CD4-positive, alpha-beta memory T cell (primary cell): ENCODE data around the gene EPHB1. TPM values are rescaled to one million over a fixed set of nuclear protein-coding genes. Genes with fewer than 3 reads are reported as not detected.

Experiments
- CTCF ChIA-PET: fragments of 350-600 bp; sonication (Branson Sonifier 250); formaldehyde crosslinking; loops from one replicate; lab custom pipeline; 2021; ENCODE audit warnings: inconsistent platforms; ENCODE audit not compliant: partially characterized antibody; lab: Charles Lee
- POLR2A ChIA-PET: fragments of 350-600 bp; sonication (Branson Sonifier 250); formaldehyde crosslinking; loops from one replicate; lab custom pipeline; 2021; ENCODE audit not compliant: partially characterized antibody; lab: Charles Lee
- DNase-seq, 5 donors: peaks; one replicate each; pipeline versions ENCODE4 v3.0.0 to v3.0.0-alpha.2; 2020 to 2022; ENCODE audit warnings: mixed read lengths in 1 of 5
- H3K27ac ChIP-seq: one replicate; pipeline ENCODE4 v1.7.0; 2013; ENCODE audit warnings: low read depth, low read length
- H3K27me3 ChIP-seq: 2 replicates; pipeline ENCODE4 v1.7.0; 2013; ENCODE audit warnings: mild to moderate bottlenecking, low read length, moderate library complexity; ENCODE audit not compliant: insufficient read depth
- H3K36me3 ChIP-seq: 2 replicates; pipeline ENCODE4 v1.7.0; 2013; ENCODE audit warnings: mild to moderate bottlenecking, low read length, moderate library complexity; ENCODE audit not compliant: insufficient read depth
- H3K4me1 ChIP-seq: 2 replicates; pipeline ENCODE4 v1.7.0; 2013; ENCODE audit warnings: mild to moderate bottlenecking, low read length, moderate library complexity; ENCODE audit not compliant: insufficient read depth
- H3K4me3 ChIP-seq, 2 donors: one replicate each; pipeline ENCODE4 v1.7.0; 2013; ENCODE audit warnings: low read length in 2 of 2, mild to moderate bottlenecking in 1 of 2
- H3K9me3 ChIP-seq, 2 donors: one replicate each; pipeline ENCODE4 v1.7.0; 2013; ENCODE audit warnings: low read length in 2 of 2, control low read depth in 1 of 2; ENCODE audit not compliant: control insufficient read depth in 1 of 2
- H3K27ac Mint-ChIP-seq, 7 donors: one replicate each; pipeline ENCODE4 v1.8.0; 2020 to 2021; ENCODE audit warnings: mixed read lengths in 7 of 7, mild to moderate bottlenecking in 6 of 7, inconsistent platforms in 3 of 7, moderate library complexity in 3 of 7
- H3K27me3 Mint-ChIP-seq, 2 donors: one replicate each; pipeline ENCODE4 v1.8.0; 2020 to 2021; ENCODE audit warnings: mixed read lengths in 2 of 2
- H3K36me3 Mint-ChIP-seq, 2 donors: one replicate each; pipeline ENCODE4 v1.8.0; 2020 to 2021; ENCODE audit warnings: mixed read lengths in 2 of 2, inconsistent platforms in 1 of 2, mild to moderate bottlenecking in 1 of 2
- H3K4me1 Mint-ChIP-seq, 4 donors: one replicate each; pipeline ENCODE4 v1.8.0; 2020 to 2021; ENCODE audit warnings: mixed read lengths in 4 of 4, mild to moderate bottlenecking in 1 of 4
- H3K4me3 Mint-ChIP-seq, 8 donors: one replicate each; pipeline ENCODE4 v1.8.0; 2020 to 2021; ENCODE audit warnings: mixed read lengths in 8 of 8, mild to moderate bottlenecking in 7 of 8, moderate library complexity in 6 of 8, inconsistent platforms in 3 of 8
- H3K9me3 Mint-ChIP-seq, 8 donors: one replicate each; pipeline ENCODE4 v1.8.0; 2020 to 2021; ENCODE audit warnings: mixed read lengths in 8 of 8, mild to moderate bottlenecking in 5 of 8, inconsistent platforms in 3 of 8, moderate library complexity in 1 of 8
- intact Hi-C: fragments of 100-400 bp; cut with micrococcal nuclease; formaldehyde crosslinking; loops from one replicate; pipeline ENCODE4 v1.15.1; 2023
- polyA plus RNA-seq, 2 donors: library from polyadenylated mRNA; unstranded; fragments of 300-500 nt; fragmentation: Illumina TruSeq; gene quantifications; one replicate each; pipeline ENCODE4 v1.2.3, GENCODE V29; 2021
- total RNA-seq, 2 experiments: library from RNA; stranded (reverse); gene quantifications; one replicate each; pipeline ENCODE4 v1.2.3, GENCODE V29; 2021

Gene EPHB1
- total and polyA plus RNA-seq, 4 experiments from 2014 or later, result 0.30 to 0.69 (median 0.43) TPM; not detected in 1

- CTCF ChIA-PET, result no interaction called here
- no peak overlapping the region for H3K27ac Mint-ChIP-seq
- H3K9me3 Mint-ChIP-seq, result no peaks in the 10 kb centered on the region
- Histone ChIP-seq H3K27me3 (no peaks in the 10 kb centered on the region), H3K9me3 (no peaks in the 10 kb centered on the region), H3K36me3 (no peaks in the 10 kb centered on the region), H3K4me3 (no peak overlapping the region), H3K27ac (no peak overlapping the region), H3K4me1 (no peaks in the 10 kb centered on the region)
- intact Hi-C loops, result no loop called here
- no peak for DNase-seq
- H3K27me3 Mint-ChIP-seq, result no peaks in the 10 kb centered on the region
- POLR2A ChIA-PET, result no interaction called here
- no peak overlapping the region for H3K4me3 Mint-ChIP-seq
- no peaks in the 10 kb centered on the region for H3K4me1 Mint-ChIP-seq
- H3K36me3 Mint-ChIP-seq, result no peaks in the 10 kb centered on the region
These were observed 341.5 kb downstream of the EPHB1 start for GRCh38 chr3:135136361-135137100.

GRCh38 chr3:135137296-135137695 is 342.2 kb downstream of the EPHB1 start:
- Mint-ChIP-seq H3K36me3 (no peaks in the 10 kb centered on the region), H3K27me3 (no peaks in the 10 kb centered on the region), H3K4me1 (no peaks in the 10 kb centered on the region), H3K9me3 (peaks cover 0 to 2% (median 0%) of the 10 kb centered on the region in 8 donors), H3K4me3 (no peak overlapping the region), H3K27ac (no peak overlapping the region)
- Histone ChIP-seq H3K4me3 (no peak overlapping the region), H3K36me3 (no peaks in the 10 kb centered on the region), H3K4me1 (no peaks in the 10 kb centered on the region), H3K27ac (no peak overlapping the region), H3K27me3 (no peaks in the 10 kb centered on the region), H3K9me3 (no peaks in the 10 kb centered on the region)
- ChIA-PET CTCF (no interaction called here), POLR2A (no interaction called here)
- no peak for DNase-seq
- intact Hi-C loops, result no loop called here

- no peaks in the 10 kb centered on the region for H3K9me3 ChIP-seq
- DNase-seq, result no peak
- Mint-ChIP-seq H3K9me3 (peaks cover 0 to 4% (median 0%) of the 10 kb centered on the region in 8 donors), H3K27me3 (no peaks in the 10 kb centered on the region), H3K36me3 (no peaks in the 10 kb centered on the region), H3K4me1 (no peaks in the 10 kb centered on the region), H3K27ac (no peak overlapping the region), H3K4me3 (no peak overlapping the region)
- CTCF ChIA-PET, result no interaction called here
- no peak overlapping the region for H3K27ac ChIP-seq
- intact Hi-C loops, result no loop called here
- H3K27me3 ChIP-seq, result no peaks in the 10 kb centered on the region
- H3K4me1 ChIP-seq, result no peaks in the 10 kb centered on the region
- POLR2A ChIA-PET, result no interaction called here
- H3K36me3 ChIP-seq, result no peaks in the 10 kb centered on the region
- H3K4me3 ChIP-seq, result no peak overlapping the region
These were observed 343.7 kb downstream of the EPHB1 start for GRCh38 chr3:135138776-135139175.

- CTCF ChIA-PET, result no interaction called here
- intact Hi-C loops, result no loop called here
- POLR2A ChIA-PET, result no interaction called here
These were observed 345.5 kb downstream of the EPHB1 start for GRCh38 chr3:135140591-135140990.

GRCh38 chr3:135141160-135141559 is 346.1 kb downstream of the EPHB1 start:
- H3K36me3 ChIP-seq, result no peaks in the 10 kb centered on the region
- H3K27me3 ChIP-seq, result no peaks in the 10 kb centered on the region
- intact Hi-C loops, result no loop called here
- no peak overlapping the region for H3K27ac Mint-ChIP-seq
- DNase-seq, result no peak
- CTCF ChIA-PET, result no interaction called here
- no peak overlapping the region for H3K4me3 Mint-ChIP-seq
- POLR2A ChIA-PET, result no interaction called here
- no peaks in the 10 kb centered on the region for H3K36me3 Mint-ChIP-seq
- no peaks in the 10 kb centered on the region for H3K27me3 Mint-ChIP-seq
- peaks cover 0 to 4% (median 0%) of the 10 kb centered on the region in 8 donors for H3K9me3 Mint-ChIP-seq
- no peaks in the 10 kb centered on the region for H3K9me3 ChIP-seq
- H3K4me3 ChIP-seq, result no peak overlapping the region
- H3K4me1 ChIP-seq, result no peaks in the 10 kb centered on the region
- no peak overlapping the region for H3K27ac ChIP-seq
- H3K4me1 Mint-ChIP-seq, result no peaks in the 10 kb centered on the region

More at GRCh38 chr3:135140591-135140990, 345.5 kb downstream of the EPHB1 start:
- H3K36me3 Mint-ChIP-seq, result no peaks in the 10 kb centered on the region
- H3K4me1 Mint-ChIP-seq, result no peaks in the 10 kb centered on the region
- no peak for DNase-seq
- Histone ChIP-seq H3K4me1 (no peaks in the 10 kb centered on the region), H3K4me3 (no peak overlapping the region), H3K36me3 (no peaks in the 10 kb centered on the region), H3K27me3 (no peaks in the 10 kb centered on the region), H3K27ac (no peak overlapping the region), H3K9me3 (no peaks in the 10 kb centered on the region)
- H3K4me3 Mint-ChIP-seq, result no peak overlapping the region
- H3K27me3 Mint-ChIP-seq, result no peaks in the 10 kb centered on the region
- no peak overlapping the region for H3K27ac Mint-ChIP-seq
- H3K9me3 Mint-ChIP-seq, result peaks cover 0 to 4% (median 0%) of the 10 kb centered on the region in 8 donors

DNA sequence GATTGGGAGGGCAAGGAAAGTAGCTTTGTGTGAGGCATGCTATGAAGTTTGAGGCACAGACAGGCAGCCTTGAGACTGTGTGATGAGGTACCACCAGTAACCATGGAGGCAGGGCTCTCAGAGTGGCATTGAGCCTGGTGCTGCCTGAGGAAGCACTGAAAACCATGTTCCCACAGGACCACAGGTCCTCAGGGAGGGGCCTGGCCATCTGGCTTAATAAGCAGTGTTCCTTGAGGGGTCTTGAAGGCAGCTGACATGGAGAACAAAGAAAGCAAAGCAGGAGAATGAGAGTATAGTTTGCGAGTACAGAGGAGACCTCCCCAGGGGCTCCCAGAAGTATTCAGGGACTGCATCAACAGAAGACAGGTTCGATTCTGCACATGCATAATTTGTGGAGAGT is 346.6 kb downstream of the EPHB1 start:
- no peak for DNase-seq
- no peaks in the 10 kb centered on the region for H3K36me3 Mint-ChIP-seq
- POLR2A ChIA-PET, result no interaction called here
- H3K36me3 ChIP-seq, result no peaks in the 10 kb centered on the region
- H3K4me3 ChIP-seq, result no peak overlapping the region
- H3K4me1 ChIP-seq, result no peaks in the 10 kb centered on the region
- H3K27ac Mint-ChIP-seq, result no peak overlapping the region
- no peaks in the 10 kb centered on the region for H3K27me3 ChIP-seq
- H3K27ac ChIP-seq, result no peak overlapping the region
- CTCF ChIA-PET, result no interaction called here
- peaks cover 0 to 4% (median 0%) of the 10 kb centered on the region in 8 donors for H3K9me3 Mint-ChIP-seq
- H3K4me1 Mint-ChIP-seq, result no peaks in the 10 kb centered on the region
- no peak overlapping the region for H3K4me3 Mint-ChIP-seq
- no peaks in the 10 kb centered on the region for H3K27me3 Mint-ChIP-seq
- intact Hi-C loops, result no loop called here
- no peaks in the 10 kb centered on the region for H3K9me3 ChIP-seq

DNA sequence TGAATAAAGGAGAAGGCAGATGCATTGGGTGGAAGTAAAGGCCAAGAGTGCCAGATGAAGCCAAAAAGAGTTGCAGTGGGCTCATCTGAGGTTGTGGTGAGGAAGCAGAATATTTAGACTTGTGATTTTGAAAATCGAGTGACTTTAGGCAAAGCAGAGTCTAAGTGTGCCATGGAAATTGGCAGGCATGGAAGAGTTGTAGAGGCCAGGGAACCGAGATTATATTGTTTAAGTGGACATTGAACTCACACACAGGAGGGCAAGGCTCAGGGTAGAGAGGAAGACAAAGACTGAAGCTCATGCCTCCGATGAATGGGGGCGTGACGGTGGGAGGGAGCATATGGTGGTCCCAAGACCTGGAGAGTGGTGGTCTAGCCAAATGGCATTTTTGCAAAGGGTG is 347.5 kb downstream of the EPHB1 start:
- Histone ChIP-seq H3K27me3 (no peaks in the 10 kb centered on the region), H3K9me3 (no peaks in the 10 kb centered on the region), H3K27ac (no peak overlapping the region), H3K36me3 (no peaks in the 10 kb centered on the region), H3K4me3 (no peak overlapping the region), H3K4me1 (no peaks in the 10 kb centered on the region)
- Mint-ChIP-seq H3K27ac (no peak overlapping the region), H3K36me3 (no peaks in the 10 kb centered on the region), H3K4me3 (no peak overlapping the region), H3K27me3 (no peaks in the 10 kb centered on the region), H3K4me1 (no peaks in the 10 kb centered on the region), H3K9me3 (peaks cover 0 to 4% (median 0%) of the 10 kb centered on the region in 8 donors)
- ChIA-PET POLR2A (no interaction called here), CTCF (no interaction called here)
- intact Hi-C loops, result no loop called here
- no peak for DNase-seq
